Measurements from ENCODE around the gene IL23R. TPM values are rescaled to one million over a fixed set of nuclear protein-coding genes. Genes with fewer than 3 reads are reported as not detected.

IL23R gene, protein sequence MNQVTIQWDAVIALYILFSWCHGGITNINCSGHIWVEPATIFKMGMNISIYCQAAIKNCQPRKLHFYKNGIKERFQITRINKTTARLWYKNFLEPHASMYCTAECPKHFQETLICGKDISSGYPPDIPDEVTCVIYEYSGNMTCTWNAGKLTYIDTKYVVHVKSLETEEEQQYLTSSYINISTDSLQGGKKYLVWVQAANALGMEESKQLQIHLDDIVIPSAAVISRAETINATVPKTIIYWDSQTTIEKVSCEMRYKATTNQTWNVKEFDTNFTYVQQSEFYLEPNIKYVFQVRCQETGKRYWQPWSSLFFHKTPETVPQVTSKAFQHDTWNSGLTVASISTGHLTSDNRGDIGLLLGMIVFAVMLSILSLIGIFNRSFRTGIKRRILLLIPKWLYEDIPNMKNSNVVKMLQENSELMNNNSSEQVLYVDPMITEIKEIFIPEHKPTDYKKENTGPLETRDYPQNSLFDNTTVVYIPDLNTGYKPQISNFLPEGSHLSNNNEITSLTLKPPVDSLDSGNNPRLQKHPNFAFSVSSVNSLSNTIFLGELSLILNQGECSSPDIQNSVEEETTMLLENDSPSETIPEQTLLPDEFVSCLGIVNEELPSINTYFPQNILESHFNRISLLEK
- total RNA-seq = under 1 TPM; 0.48 to 0.57 TPM

DNA sequence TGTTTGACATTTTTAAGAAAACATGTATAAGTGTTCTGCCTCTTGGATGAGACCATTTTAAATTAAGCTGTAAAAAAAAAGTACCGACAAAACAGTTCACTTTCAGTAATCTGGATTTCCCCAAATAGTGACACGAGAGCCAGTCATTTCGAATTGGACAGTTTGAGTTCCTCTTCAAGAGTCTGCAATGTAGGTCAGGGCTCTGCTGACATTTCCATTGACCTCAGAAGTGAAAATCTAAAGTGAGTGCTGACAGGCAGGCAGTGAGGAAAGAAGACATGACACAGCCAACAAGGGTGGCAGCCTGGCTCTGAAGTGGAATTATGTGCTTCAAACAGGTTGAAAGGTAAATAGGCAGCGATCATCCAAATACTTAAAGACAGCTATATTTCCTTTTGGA lies at the start of gene IL23R:
TSS of gene IL23R (plus strand) at position 259 of the 400 bp plus-strand sequence. CDS start 1,667 bp downstream, outside the sequence.
- peaks cover 4% of the 10 kb centered on the region for H3K27me3 Mint-ChIP-seq
- H3K27ac Mint-ChIP-seq = peak within 1 kb of the TSS; percentile 33
- H3K36me3 Mint-ChIP-seq (ENCODE audit: low read depth) = peaks cover 5% of the 10 kb centered on the region
- POLR2A ChIA-PET = no interaction called here
- CTCF ChIA-PET = interaction anchor here (0.6 to 0.7 kb wide), 3 partner anchors 13 to 39 kb away, joined by 3 read pairs; no protein-coding TSS in a partner anchor
- DNase-seq = no peak
- peak within 1 kb of the TSS; percentile 18 for H3K4me3 Mint-ChIP-seq
- peaks cover 7% of the 10 kb centered on the region for H3K9me3 Mint-ChIP-seq
- H3K4me1 Mint-ChIP-seq = peaks cover 44% of the 10 kb centered on the region

DNA sequence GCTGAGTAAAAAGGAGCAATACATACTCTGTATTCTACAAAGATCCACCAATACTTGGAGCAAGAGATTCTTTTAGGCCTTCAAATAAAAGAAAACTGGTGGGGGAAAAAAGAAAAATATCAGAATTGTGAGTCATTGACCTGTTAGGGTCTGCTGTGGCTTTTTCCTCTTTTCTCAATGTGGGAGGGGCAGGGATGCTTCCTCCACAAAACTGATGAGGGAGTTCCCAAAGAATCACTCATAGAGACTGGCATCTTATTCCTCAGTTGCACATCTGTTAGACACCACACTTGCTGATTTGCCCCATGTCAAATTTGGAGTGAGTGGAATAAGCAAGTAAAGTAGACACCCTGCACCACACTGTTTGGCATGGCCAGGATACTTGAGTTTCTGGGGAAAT lies 48.1 kb upstream of the IL23R start:
- POLR2A ChIA-PET = no interaction called here
- Mint-ChIP-seq H3K36me3 (ENCODE audit: low read depth) (no peaks in the 10 kb centered on the region), H3K27ac (no peak overlapping the region), H3K27me3 (peaks cover 3% of the 10 kb centered on the region), H3K4me3 (no peak overlapping the region), H3K4me1 (no peaks in the 10 kb centered on the region), H3K9me3 (peaks cover 11% of the 10 kb centered on the region)
- CTCF ChIA-PET = no interaction called here
- no peak for DNase-seq

DNA sequence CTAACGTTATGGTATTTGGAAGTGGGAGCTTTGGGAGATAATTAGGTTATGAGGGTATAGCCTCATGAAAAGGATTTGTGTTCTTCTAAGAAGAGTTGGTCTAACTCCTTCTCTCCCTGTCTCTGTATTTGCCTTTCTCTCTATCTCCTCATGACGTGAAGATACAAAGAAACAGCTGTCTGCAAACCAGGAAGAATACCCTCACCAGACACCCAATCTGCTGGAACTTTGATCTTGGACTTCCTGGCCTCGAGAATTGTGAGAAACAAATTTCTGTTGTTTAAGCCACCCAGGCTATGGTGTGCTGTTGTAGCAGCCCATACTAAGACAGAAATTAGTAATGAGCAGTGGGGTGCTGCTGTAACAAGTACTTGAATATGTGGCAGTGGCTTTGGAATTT lies 47.6 kb upstream of the IL23R start:
- H3K27me3 Mint-ChIP-seq = peaks cover 3% of the 10 kb centered on the region
- H3K4me3 Mint-ChIP-seq = no peak overlapping the region
- H3K4me1 Mint-ChIP-seq = no peaks in the 10 kb centered on the region
- H3K36me3 Mint-ChIP-seq (ENCODE audit: low read depth) = no peaks in the 10 kb centered on the region
- no peak for DNase-seq
- ChIA-PET CTCF (no interaction called here), POLR2A (no interaction called here)
- H3K27ac Mint-ChIP-seq = no peak overlapping the region
- peaks cover 9% of the 10 kb centered on the region for H3K9me3 Mint-ChIP-seq

DNA sequence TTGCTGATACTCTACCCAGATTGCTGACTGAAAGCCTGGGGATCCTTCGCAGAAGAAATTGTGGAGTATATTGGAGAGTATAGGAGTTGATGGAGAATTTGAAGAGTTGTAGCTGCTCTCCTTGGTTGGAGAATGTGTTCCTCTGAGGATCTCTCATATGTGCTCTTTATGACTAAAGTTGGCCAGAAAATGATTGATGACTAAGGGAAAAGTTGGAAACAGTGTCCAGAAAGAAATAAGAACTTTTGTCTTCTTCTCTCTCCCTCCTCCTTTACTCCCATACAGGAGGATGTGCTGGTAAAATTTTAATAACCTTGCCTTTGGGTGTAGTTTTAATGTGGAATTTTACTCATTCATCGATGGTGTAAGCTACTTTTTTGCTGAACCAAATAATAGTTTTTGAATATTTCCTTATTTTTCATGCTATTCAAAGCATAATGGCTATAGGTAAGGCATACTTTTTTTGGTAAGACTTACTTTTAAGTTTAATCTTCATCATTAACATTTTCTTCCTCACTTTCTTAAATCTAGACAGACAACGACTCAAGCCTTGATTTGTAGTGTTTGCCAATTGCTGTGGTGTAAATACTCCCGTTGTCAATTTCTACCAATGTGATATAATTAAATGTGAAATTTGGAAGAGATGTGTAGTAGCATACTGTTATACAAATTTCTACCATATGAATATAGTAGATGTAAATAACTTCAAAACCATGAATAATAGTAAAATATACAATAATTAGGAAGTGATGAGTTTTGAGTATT lies 45.2 kb upstream of the IL23R start:
- Mint-ChIP-seq H3K4me1 (no peaks in the 10 kb centered on the region), H3K36me3 (ENCODE audit: low read depth) (no peaks in the 10 kb centered on the region), H3K27me3 (peaks cover 3% of the 10 kb centered on the region), H3K4me3 (no peak overlapping the region), H3K27ac (no peak overlapping the region), H3K9me3 (peaks cover 3% of the 10 kb centered on the region)
- ChIA-PET CTCF (no interaction called here), POLR2A (no interaction called here)
- no peak for DNase-seq

DNA sequence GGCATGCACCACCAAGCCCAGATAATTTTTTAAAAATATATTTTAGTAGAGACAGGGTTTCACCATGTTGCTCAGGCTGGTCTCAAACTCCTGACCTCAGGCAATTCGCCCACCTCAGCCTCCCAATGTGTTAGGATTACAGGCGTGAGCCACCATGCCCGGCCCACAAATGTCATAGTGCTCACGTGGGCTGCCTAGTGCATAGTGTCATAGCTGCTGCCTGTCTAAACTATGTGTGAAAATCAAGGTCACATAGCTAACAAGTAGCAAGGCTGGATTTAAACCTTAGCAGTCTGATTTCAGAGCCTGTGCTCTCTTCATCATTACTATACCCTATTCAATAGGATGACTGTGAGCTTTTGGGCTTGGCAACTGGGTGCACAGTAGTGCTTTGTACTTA lies 41.8 kb upstream of the IL23R start:
- Mint-ChIP-seq H3K27ac (no peak overlapping the region), H3K9me3 (no peaks in the 10 kb centered on the region), H3K27me3 (peaks cover 3% of the 10 kb centered on the region), H3K36me3 (ENCODE audit: low read depth) (no peaks in the 10 kb centered on the region), H3K4me3 (no peak overlapping the region), H3K4me1 (no peaks in the 10 kb centered on the region)
- POLR2A ChIA-PET = no interaction called here
- CTCF ChIA-PET = interaction anchor here (0.8 kb wide), 1 partner anchor 85 kb away, joined by 6 read pairs; no protein-coding TSS in a partner anchor
- DNase-seq = no peak

DNA sequence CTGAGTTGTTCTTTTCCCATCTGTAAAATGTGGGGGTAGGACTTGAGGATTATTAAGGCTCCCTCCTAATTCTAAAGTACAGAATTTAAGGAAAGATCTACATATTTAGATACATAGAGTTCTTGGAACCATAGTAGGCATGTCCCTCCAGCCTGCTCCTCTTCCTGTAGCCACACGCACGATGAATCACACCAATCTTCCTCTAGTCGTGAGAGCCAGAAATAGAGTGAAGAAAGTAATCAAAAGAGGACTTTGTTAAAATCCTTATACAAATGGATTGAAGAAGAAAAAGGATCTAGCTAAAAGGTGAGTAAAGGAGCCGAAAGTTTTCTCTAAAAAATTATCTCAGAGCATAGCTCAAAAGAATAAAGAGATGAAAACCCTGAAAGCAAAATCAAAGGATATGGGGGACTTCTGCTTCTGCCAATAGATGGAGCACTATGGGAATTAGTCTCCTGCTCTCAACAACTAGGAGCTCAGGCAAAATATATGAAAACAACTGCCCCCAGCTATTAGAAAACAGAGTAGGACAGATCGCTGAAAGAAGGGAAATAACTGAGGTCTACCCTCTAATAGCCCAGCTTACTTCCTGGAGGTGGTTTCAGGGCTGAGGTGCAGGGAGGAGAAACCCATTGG lies 40.0 kb upstream of the IL23R start:
- no peak for DNase-seq
- Mint-ChIP-seq H3K4me1 (no peaks in the 10 kb centered on the region), H3K27ac (no peak overlapping the region), H3K4me3 (no peak overlapping the region), H3K36me3 (ENCODE audit: low read depth) (no peaks in the 10 kb centered on the region), H3K9me3 (no peaks in the 10 kb centered on the region), H3K27me3 (no peaks in the 10 kb centered on the region)
- ChIA-PET CTCF (no interaction called here), POLR2A (no interaction called here)

DNA sequence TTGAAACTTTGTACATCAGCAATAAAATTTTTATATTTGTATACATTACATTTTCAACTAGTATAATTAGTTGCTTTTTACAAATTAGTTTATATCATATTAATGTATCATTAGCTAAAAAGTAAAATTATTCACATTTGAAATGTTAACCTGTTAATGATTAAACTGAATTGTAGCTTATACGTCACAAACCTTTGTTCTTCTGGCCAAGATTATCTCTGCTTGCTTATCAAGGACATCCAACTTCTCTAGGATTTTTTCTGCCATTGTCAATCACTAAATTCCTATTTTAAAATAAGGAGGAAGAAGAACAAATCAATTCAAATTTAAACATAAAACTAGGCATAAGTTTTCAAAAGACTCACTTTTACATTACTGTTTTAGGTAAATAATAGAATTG lies 39.3 kb upstream of the IL23R start:
- no peak overlapping the region for H3K27ac Mint-ChIP-seq
- CTCF ChIA-PET = no interaction called here
- H3K9me3 Mint-ChIP-seq = no peaks in the 10 kb centered on the region
- POLR2A ChIA-PET = no interaction called here
- DNase-seq = no peak
- H3K27me3 Mint-ChIP-seq = no peaks in the 10 kb centered on the region
- no peaks in the 10 kb centered on the region for H3K4me1 Mint-ChIP-seq
- no peak overlapping the region for H3K4me3 Mint-ChIP-seq
- no peaks in the 10 kb centered on the region for H3K36me3 Mint-ChIP-seq (ENCODE audit: low read depth)

DNA sequence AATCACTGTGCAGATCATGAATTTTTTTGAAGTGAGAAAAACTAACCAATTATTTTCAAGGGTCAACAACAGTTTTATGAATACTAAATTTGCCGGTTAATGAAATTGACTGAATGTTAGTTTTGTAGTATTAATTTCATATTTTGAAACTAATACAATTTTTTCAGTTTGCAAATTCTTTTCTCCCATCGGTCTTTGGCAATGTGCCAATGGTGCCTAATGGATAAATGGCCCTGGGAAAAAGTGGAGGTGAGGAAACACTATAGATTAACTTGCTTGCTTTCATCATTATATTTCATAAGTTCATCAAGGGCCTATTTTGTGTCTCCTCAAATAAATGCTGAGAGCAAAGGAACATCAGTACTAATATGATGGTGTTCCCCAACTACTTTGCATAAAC lies 35.6 kb upstream of the IL23R start:
- H3K36me3 Mint-ChIP-seq (ENCODE audit: low read depth) = no peaks in the 10 kb centered on the region
- CTCF ChIA-PET = no interaction called here

DNA sequence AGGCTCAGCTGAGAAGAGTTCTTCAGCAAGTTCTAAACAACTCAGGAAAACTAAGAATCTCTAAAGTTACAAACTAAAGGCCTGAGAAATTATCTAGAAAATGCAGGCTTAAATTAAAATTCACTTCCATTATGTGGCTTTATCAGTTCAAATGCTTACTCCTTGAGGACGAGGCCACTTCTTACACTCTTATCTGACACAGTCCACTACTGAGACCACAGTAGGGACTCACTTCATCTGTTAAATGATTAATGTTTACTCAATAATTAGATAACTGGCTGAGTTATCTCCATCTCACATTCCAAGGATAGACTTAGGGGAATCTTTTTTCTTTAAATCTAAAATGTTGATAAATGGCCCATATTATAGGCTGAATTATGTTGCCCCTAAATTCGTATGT lies 33.1 kb upstream of the IL23R start:
- H3K36me3 Mint-ChIP-seq (ENCODE audit: low read depth) = no peaks in the 10 kb centered on the region
- H3K27me3 Mint-ChIP-seq = peaks cover 3% of the 10 kb centered on the region
- POLR2A ChIA-PET = no interaction called here
- no peak overlapping the region for H3K4me3 Mint-ChIP-seq
- H3K27ac Mint-ChIP-seq = no peak overlapping the region
- CTCF ChIA-PET = no interaction called here
- no peak for DNase-seq
- H3K9me3 Mint-ChIP-seq = no peaks in the 10 kb centered on the region
- peaks cover 12% of the 10 kb centered on the region for H3K4me1 Mint-ChIP-seq

More for the DNA sequence above, 35.6 kb upstream of the IL23R start:
- H3K9me3 Mint-ChIP-seq = no peaks in the 10 kb centered on the region
- POLR2A ChIA-PET = no interaction called here
- H3K4me1 Mint-ChIP-seq = peaks cover 12% of the 10 kb centered on the region
- H3K27ac Mint-ChIP-seq = no peak overlapping the region
- no peak for DNase-seq
- peaks cover 3% of the 10 kb centered on the region for H3K27me3 Mint-ChIP-seq
- no peak overlapping the region for H3K4me3 Mint-ChIP-seq

DNA sequence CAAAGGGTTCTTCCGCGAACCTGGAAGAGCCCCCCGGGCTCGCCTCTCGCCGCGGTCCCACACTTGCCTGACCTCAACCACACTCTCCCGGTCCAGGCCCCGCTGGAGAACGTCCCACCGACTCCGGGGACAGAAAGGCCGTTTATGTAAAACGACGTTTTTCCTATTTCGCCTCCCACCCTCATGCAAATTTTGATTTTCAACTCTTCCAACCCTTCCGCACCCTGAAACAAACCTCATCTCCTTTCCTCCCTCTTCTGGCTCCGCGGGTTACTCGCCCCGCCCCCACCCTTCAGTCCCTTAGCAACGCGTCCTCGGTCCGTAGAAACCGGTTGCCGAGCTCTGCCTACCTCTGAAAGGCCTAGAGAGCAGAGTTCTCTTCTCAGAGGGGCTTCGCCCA lies 31.6 kb upstream of the IL23R start, which contains the start of gene C1orf141:
TSS of gene C1orf141 (minus strand) at position 276 of the 400 bp plus-strand sequence. CDS start 7,730 bp downstream, outside the sequence.
- no peaks in the 10 kb centered on the region for H3K9me3 Mint-ChIP-seq
- H3K4me1 Mint-ChIP-seq = peaks cover 12% of the 10 kb centered on the region
- peaks cover 3% of the 10 kb centered on the region for H3K27me3 Mint-ChIP-seq
- no peaks in the 10 kb centered on the region for H3K36me3 Mint-ChIP-seq (ENCODE audit: low read depth)
- ChIA-PET POLR2A (no interaction called here), CTCF (interaction anchor here (1.0 to 1.5 kb wide), 2 partner anchors 77 to 79 kb away, joined by 4 to 5 read pairs; no protein-coding TSS in a partner anchor)
- peak within 1 kb of the TSS; percentile 4 for H3K27ac Mint-ChIP-seq
- peak; percentile 28 for DNase-seq
- H3K4me3 Mint-ChIP-seq = peak within 1 kb of the TSS; percentile 47

DNA sequence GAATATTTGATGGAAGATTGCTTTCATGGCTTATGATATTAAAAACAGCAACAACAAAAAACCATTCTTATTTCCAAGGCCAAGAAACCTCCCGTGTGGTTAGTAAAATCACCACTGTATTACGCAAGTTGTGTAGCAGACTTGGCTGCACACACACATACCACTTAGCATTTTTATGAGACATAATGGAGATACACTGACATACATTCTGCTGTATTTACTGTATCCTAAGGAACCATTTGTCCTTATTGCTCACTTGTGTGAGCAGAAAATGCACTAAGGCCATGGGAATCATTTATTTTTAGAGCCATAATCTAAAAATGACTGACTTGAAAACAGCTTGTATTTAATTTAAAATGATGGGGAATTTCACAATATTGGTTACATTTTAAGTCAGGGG lies 30.9 kb upstream of the IL23R start:
- no peak overlapping the region for H3K27ac Mint-ChIP-seq

DNA sequence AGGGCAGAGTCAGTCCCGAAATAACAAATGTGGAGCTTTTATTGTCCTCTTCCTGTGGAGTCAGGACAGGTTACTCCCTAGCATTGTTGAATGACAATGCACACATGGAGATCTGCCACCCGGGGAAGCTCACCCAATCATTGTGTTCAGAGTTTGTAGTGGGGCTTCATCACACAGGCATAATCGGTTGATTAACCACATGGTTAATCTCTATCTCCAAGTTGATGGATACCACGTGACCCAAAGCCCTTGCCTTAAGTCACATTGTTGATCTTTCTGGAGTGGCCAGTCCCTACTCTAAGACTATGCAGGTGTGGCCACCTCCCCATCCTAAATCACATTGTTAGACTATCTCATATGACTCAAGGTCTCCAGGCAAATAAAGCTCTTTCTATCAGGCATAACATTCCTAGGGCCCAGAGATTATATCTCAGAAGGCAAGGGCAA lies 28.9 kb upstream of the IL23R start:
- no peak overlapping the region for H3K4me3 Mint-ChIP-seq
- no peaks in the 10 kb centered on the region for H3K36me3 Mint-ChIP-seq (ENCODE audit: low read depth)
- POLR2A ChIA-PET = no interaction called here
- no peak for DNase-seq
- H3K9me3 Mint-ChIP-seq = no peaks in the 10 kb centered on the region
- H3K4me1 Mint-ChIP-seq = peaks cover 18% of the 10 kb centered on the region
- no peak overlapping the region for H3K27ac Mint-ChIP-seq
- CTCF ChIA-PET = interaction anchor here (0.7 to 2.8 kb wide), 2 partner anchors 11 to 67 kb away, joined by 3 to 13 read pairs; no protein-coding TSS in a partner anchor
- H3K27me3 Mint-ChIP-seq = peaks cover 3% of the 10 kb centered on the region

More for the DNA sequence above, 30.9 kb upstream of the IL23R start:
- Mint-ChIP-seq H3K4me3 (no peak overlapping the region), H3K27me3 (peaks cover 3% of the 10 kb centered on the region), H3K4me1 (peaks cover 12% of the 10 kb centered on the region), H3K36me3 (ENCODE audit: low read depth) (no peaks in the 10 kb centered on the region), H3K9me3 (no peaks in the 10 kb centered on the region)
- CTCF ChIA-PET = interaction anchor here (1.0 to 1.5 kb wide), 2 partner anchors 76 to 79 kb away, joined by 4 to 5 read pairs; no protein-coding TSS in a partner anchor
- POLR2A ChIA-PET = no interaction called here
- no peak for DNase-seq

All from activated CD4-positive, alpha-beta T cell treated with anti-CD3 and anti-CD28 coated beads, Interleukin-2, amount 10 ng/mL, durations not matched to agents 7 days and 5 days (primary cell).